Measurements from ENCODE around the gene CEP295NL. TPM values are rescaled to one million over a fixed set of nuclear protein-coding genes. Genes with fewer than 3 reads are reported as not detected.
"Not testable (repeated sequence)": the region's sequence is repeated elsewhere in the genome, so short reads cannot be mapped to it uniquely, and the experiment has no call there.

Gene CEP295NL
- polyA plus RNA-seq, 4 donors: 0.10 to 0.13 TPM; not detected in 2

DNA sequence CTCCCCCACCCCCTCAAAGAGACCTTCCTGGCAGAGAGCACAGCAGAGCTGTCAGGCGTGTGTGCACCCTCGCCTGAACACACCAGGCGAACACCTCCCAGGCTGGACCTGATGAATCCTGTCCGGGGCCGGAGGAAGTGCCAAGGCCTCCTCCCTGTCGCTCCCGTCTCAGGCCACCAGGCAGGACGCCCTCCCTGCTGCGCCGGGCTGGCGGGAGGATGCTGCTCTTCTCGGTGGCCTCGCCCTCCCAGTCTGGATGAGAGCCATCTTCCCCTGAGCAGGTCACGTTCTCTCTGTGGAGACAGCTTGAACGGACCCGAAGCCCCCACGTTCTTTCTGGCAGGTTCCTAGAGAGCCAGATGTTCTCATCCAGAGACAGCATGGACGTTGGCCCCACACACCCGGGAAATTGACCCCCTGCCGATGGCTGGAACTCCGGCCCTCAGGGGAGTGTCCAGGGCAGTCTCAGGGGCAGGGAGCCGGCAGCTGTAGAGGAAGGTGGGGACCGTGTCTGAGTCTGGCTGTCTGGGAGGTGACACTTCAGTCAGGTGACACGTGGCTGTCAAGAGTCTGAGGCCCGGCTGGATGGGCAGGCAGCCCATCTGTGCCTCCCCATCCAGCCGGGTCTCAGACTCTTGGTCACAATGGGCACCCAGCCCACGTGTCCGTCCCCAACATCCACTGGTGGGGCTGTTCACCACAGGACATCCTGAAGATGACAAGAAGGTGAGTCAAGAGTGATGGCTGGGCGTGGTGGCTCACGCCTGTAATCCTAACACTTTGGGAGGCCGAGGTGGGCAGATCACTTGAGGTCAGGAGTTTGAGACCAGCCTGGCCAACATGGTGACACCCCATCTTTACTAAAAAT lies 27.1 kb upstream of the CEP295NL start:
- no peak for DNase-seq (ENCODE audit: low read depth in 4 of 4, low spot score in 3 of 4)

DNA sequence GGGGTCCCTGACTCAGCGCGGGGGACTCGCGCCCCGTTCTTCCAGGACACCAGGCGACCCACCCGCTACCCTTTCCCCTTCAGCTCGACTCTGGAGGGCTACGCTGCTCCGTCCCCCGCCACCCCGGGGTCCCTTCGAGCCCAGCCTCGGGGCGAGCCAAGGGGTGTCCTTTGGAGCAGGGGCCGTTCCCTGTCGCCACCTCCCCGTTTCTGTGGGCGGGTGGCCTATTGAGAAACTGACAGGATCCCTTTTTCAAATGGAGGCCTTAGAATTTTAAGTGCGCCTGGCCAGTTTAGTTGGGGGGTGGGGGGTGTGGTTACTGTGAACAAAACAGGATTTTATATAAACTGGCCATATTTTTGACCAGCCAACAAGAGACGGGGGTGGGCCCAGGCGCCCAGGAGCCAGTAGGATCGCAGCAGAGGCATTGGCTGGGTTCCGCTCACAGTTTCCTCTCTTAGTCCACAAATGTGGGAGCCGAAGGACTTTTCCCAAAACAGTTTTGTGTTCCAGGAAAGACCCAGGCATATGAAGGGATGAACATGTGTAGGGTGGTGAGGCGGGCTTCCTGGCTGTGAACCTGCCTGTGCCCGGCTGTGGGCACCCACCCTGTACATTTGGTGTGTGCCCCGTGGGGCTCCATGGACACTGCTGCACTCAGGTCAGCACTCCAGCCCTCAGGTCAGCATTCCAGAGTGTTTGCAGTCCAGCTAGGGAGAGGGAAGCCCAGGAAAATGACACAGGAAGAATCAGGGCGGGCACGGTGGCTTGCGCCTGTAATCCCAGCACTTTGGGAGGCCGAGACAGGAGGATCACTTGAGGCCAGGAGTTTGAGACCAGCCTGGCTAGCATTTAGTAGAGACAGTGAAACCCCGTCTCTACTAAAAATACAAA lies 22.9 kb upstream of the CEP295NL start:
- peak in 2 of 4 donors; percentile 56 to 66 for DNase-seq (ENCODE audit: low read depth in 4 of 4, low spot score in 3 of 4)

DNA sequence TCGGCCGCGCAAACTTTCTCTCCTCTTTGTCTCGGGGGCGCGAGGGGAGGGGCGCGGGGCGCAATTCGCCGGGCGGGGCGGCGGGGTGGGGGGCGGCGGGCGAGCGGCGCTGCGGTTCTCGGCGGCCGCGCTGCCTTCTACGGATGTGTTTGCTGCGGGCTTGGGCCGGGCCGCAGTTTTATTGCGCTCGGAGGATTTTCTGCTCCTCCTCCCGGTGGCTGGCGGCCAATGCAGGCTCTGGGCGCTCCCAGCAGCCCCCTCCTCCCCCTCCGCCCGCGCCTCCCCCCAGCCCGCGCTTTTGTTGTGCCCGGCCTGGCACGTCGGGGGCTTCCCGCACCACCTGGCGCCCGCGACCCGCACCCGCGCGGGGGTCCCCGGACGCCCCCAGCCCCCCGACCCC lies 22.2 kb upstream of the CEP295NL start, which contains the start of gene TIMP2:
TSS of gene TIMP2 (minus strand) at position 154 of the 400 bp plus-strand sequence. CDS start 299 bp downstream, outside the sequence.
- DNase-seq (ENCODE audit: low read depth in 4 of 4, low spot score in 3 of 4): peak in 3 of 4 donors; percentile 81 to 82 (median 82)

DNA sequence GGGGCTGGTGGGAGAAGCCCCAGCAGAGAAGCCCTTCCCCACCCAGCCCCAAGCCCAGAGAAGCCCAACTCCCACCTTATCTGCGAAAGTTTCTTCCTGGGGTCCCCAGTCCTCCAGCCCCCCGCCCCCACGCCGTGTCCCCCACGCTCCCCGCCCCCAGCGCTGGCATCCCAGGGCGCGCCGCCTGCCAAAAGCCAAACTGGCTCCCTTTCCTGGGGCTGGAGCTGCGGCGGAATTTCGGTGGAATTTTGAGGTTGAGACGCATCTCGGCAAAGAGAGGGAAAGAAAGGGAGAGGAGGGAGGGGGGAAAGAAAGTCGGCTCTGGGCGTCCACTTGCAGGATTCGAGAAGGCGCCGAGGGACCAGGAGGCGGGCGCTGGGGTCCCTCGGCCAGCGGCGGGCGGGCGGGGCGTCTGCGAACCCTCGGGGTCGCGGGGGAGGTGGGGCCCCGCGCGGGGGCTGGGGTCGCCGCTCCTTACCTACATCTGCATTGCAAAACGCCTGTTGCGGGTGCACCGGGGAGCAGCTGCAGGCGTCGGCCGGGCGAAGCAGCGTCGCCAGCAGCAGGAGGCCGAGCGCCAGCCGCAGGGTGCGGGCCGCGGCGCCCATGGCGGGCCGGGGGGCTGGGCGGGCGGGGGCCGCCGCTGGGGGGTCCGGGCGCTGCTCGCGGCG lies 21.6 kb upstream of the CEP295NL start:
- DNase-seq (ENCODE audit: low read depth in 4 of 4, low spot score in 3 of 4): no peak

DNA sequence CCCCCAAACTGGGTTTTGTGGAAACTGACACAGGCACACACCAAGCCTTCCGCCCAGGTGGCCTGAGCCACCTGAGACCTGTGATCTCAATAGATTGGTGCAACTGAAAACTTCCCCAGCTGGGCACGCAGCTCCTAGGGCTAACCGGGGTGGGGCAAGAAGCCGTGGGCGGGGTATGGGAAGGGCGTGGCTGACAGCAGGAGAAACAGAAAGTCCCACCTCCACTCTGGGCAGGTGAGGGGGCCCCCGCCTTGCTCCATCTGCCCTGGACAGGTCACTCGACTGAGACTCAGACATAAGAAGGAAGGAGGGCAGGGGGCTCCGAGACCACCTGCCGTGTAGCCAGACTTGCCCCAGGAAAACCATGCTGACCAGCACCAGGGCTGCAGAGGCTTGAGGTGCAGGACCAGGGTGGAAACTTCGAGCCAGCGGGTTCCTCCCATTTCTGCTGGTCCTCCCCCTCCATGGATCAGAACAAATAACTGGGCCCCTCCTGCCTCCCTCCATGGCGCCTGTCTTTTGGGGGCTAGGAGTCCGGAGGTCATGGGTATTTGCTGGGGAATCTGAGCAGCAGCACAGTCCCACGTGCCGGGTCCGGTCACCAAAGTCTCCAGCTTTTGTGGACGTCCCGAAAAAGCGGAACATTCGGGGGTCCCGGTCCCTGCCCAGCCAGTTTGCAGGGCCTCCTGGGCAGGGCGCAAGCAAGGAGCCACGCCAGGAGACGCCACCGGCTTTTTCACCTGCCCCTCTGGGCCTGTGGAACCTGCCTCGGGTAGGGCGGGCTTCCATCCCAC lies 20.9 kb upstream of the CEP295NL start:
- no peak for DNase-seq (ENCODE audit: low read depth in 4 of 4, low spot score in 3 of 4)

DNA sequence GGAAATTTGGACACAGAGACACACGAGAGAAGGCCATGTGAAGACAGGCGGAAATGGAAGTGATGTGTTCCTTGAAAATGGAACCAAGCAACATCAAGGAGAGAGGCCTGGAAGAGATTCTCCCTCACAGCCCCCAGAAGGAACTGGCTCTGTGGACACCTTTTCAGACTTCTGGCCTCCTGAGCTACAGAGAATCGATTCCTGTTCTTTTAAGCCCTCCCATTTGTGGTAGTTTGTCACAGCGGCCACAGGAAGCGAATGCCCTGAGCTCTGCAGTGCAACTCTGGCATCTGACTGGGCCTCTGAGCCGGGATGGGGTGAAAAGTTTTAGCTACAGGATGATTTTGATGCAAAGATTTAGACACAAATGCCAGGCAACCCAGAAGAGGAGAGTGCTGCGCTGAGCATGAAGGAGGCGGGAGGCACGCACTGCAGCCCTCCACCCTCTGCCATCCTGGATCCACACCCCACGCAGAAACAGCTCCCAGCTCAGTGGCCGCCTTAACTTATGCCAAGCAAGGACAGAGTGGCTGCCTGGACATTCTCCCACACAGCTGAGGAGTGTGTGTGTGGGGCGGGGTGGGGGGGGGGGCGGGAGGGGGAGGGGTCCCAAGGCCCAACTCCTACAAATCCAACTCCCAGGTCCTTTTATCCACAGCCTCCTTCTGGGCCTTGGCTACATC lies 20.0 kb upstream of the CEP295NL start:
- no peak for DNase-seq (ENCODE audit: low read depth in 4 of 4, low spot score in 3 of 4)

DNA sequence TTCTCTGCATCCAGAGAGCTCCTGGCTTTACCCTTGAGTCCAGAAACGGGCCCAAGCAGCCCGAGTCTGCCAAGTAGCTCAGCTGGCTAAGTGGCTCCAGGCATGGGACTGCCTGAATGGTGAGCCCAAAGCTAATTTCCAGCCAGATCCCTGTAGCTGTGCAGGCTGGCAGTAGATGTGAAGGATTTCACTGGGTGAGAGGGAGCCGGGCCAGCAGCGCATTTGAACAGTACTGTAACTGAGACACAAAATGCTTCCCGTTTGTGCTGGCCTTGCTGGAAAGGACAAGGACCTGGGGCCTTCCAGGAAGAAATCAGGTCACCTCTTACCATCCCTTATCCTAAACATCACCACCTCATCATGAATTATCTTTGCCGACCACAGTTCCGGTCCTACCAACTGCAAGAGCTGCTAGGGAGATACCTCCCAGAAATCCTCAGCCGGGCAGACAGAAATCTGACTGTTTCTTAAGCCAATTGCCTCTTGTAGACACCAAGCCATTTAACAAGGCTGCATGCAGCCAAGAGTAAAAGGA lies 18.5 kb upstream of the CEP295NL start:
- DNase-seq (ENCODE audit: low read depth in 4 of 4, low spot score in 3 of 4): no peak

DNA sequence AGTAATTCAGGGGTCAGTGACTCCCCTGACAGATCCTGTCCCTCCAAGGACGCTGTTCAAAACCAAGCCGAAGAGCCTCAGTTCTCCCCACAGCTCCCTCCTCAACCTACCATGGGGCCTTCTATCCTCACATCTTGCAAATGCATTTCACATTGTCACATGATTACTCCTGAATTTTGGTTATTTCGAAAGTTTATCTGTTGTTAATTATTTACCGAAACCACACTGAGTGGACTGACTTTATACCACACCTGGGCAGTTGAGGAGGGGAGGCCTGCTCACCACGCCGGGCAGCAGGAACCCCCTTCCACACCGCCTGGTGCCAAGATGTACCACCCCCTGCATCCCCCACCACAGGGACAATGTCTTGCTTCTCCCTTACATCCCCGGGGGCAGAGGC lies 17.5 kb upstream of the CEP295NL start:
- DNase-seq (ENCODE audit: low read depth in 4 of 4, low spot score in 3 of 4): no peak

DNA sequence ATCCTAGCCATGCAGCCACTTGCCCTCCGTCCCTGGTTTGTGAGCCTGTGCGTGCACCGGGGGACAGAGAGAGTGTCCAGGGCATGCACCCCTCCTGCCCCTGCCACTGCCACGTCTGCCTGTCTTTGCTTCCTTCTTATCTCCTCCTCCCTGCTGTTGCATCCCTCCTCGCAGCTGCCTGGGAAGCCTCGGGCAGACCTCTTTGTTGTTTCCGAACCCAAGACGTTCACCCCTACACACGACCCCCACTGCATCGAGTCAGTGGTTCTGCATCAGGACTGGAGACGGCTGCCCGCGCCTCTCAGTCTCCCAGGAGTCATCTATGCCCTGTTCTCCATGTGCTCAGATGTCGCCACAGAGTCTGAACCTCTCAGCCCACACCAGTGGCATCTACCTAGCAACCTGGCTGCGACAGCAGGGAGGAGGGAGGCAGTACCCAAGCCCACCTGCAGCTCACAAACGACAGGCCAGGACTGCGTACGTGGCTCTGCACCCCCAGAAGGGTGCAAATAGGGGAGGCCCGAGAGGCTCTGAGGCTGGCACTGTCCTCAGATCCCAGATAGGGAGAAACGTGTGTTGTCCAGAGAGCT lies 17.0 kb upstream of the CEP295NL start:
- no peak for DNase-seq (ENCODE audit: low read depth in 4 of 4, low spot score in 3 of 4)

DNA sequence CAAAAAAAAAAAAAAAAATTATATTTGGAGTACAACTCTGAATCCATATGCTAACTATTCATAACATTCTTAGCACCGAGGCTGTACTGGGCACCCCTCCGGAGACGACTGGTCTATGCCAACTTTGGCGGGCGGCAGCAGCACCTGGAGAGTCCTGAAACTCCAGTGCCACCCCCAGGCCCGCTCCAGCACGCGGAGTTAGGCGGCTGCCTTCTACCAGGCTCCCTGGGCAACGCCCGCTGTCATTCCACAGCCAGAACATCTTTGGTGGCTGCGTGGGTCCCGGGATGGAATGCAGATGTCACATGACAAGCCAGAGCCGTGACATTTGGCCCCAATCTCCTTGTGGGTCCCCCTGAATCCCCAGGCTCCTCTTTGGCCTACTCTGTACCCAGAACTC lies 16.0 kb upstream of the CEP295NL start:
- DNase-seq (ENCODE audit: low read depth in 4 of 4, low spot score in 3 of 4): no peak

DNA sequence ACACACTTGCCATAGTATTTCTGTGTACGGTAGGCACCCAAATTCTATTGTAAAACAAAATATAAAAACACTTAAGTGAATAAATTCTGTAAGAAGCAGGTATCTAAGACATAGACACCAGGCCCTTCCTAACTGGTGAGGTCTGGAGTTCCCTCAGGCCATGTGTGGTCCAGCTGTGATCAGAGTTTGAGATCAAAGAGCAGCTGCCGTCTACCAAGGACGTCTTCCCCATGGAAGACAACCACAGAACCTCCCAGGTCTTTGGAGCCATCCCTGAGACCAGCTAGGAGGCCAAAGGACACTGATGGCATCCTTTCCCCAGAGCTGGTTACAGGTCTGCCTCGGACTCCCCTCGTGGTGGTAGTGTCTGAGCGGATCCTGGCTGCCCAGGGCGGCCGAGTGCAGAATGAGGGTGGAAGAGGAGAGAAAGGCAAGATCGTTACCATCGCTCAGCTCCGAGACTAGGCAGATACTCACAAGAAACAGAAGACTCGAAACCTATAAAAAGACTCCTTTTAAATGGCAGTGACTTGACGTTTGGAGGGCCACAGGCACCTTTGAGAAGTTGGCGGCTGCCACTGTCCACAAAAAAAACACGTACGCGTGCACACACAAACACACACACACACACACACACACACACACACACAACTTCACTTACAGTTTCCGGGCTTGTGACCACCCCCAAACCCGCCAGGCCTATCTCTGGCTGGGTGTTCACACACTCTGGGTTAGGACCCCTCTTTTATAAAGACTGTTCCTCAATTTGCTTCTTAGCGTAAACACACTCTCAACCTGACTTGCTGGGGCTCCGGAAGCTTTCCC lies 14.7 kb upstream of the CEP295NL start:
- DNase-seq (ENCODE audit: low read depth in 4 of 4, low spot score in 3 of 4): no peak

DNA sequence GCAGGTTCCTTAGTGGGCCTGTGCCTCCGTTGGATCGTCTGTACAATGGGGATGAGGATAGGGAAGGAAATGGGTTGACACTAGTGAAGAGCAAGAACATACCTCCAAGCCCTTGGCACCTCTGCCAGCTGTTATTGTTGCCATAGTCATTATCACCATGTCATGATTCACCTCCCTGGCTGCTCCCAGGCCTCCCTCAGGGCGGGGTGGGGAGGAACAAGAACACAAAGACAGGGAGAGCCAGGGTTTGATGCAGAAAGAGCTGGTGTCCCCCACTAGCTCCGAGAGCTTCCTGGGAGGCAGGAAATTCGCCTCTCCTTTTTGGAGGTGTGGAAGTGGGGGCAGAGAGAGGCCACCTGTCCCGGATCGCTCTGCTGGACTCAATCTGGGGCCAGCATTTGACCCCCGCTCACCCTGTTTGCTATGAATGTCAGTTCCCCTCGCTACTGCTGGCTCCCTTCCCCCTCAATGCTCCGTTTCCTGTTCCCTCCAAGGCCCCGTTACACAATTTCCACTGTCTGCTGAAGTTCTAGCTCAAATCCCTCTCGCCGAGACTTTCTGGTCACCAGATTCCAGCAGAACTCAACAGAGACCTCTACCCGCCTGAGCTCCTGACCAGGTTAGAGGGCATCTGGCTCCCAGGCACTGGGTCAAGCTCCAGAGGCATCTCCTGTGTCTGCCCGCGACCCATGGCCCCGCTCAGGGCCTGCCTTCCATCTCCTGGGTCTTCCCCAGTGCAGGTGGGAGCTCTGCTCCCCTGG lies 13.1 kb upstream of the CEP295NL start:
- DNase-seq (ENCODE audit: low read depth in 4 of 4, low spot score in 3 of 4): no peak

DNA sequence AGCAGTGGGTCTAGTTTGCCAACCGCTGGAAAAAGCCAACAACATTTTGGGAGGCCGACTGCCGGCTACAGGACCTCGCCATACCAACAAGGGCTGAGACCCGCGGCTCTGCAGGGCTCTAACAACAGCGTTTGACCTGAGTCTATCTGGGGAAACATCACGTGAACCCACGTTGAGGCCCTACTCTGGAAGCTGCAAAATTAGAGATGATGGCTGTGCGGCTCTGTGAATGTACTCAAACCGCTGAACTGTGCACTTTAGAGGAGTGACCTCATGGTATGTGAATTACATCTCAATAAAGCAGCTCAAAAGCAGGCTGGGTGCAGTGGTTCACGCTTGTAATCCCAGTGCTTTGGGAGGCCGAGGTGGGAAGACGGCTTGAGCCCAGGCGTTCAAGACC lies 10.1 kb upstream of the CEP295NL start:
- DNase-seq (ENCODE audit: low read depth in 4 of 4, low spot score in 3 of 4): no peak

DNA sequence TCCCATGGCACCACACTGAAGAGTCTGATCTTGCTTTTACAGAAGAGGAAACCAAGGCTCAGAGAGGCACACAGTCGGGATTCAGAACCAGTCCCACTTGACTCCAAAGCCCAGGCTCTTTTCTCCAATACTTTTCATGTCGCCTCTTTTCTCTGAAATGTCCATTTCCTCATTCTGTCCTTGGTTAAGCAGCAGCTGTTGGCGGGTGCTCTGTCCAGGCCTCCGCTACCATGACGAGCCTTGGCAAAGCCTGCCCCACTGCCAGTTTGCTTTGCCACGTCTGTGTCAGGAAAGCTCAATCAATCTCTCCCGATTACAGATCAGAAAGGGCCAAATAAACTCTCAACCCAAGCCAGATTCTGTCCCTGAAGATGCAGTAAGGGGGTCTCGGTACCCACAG lies 9.1 kb upstream of the CEP295NL start:
- DNase-seq (ENCODE audit: low read depth in 4 of 4, low spot score in 3 of 4): no peak

DNA sequence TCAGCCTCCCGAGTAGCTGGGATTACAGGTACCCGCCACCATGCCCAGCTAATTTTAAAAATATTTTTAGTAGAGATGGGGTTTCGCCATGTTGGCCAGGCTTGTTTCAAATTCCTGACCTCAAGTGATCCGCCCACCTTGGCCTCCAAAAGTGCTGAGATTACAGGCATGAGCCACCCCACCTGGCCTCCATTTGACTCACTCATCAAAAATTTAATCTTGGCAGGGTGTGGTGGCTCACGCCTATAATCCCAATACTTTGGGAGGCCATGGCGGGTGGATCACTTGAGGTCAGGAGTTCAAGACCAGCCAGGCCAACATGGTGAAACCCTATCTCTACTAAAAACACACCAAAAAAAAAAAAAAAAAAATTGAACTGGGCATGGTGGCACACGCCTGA lies 8.5 kb upstream of the CEP295NL start:
- not testable (repeated sequence) for DNase-seq (ENCODE audit: low read depth in 4 of 4, low spot score in 3 of 4)

DNA sequence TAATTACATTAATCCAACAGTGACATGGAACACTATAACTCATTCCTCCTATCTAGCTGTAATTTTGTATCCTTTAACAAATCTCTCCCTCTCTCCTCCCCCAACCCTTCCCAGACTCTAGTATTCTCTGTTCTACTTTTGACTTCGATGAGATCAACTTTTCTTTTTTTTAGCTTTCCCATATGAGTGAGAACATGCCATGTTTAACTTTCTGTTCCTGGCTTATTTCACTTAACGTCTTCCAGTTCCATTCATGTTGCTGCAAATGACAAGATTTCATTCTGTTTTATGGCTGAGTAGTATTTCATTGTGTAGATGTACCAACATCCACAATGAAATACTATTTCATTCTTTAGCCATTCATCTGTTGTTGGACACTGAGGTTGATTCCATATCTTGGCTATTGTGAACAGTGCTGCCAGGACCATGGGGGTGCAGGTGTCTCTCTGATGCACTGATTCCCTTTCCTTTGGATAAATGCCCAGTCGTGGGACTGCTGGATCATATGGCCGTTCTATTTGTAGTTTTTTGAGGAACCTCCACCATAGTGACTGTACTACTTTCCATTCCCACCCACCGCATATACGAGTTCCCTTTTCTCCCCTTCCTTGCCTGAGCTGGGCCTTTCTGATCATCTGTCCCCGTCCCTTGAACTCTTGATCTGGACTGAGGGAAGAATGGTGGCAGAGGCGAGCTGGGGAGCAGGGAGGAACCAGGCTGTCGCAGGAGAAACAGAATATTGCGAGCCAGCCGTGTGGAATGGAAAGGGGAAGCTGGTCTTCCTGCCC lies 7.7 kb upstream of the CEP295NL start:
- DNase-seq (ENCODE audit: low read depth in 4 of 4, low spot score in 3 of 4): no peak

Data from right renal pelvis (tissue), 4 donors.